Islet precursor cell (in vitro differentiated cells): ENCODE data around the gene MAP7D3.
"Not testable (repeated sequence)": the region's sequence is repeated elsewhere in the genome, so short reads cannot be mapped to it uniquely, and the experiment has no call there.

Source experiments
- DNase-seq: peaks from one replicate; pipeline ENCODE4 v3.0.0-alpha.2; 2018

MAP7D3 gene

DNA sequence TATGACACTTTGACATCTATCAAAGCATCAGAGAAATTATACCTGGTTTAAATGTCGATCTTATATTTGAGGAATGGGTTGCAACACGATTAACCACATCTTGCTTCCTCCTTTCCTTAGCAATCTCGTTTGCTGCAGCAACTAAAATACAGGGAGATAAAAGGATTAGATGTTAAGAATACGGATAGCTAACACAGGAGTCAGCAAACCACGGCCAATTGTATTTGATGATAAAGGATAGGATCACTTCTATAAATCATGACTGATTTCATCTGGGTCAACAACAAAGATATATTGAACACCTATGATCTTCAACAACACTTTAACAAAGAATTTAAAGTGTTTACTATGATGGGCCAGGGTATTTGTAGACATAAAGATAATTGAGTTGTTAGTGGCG lies 5.0 kb downstream of the MAP7D3 start:
- DNase-seq = no peak

DNA sequence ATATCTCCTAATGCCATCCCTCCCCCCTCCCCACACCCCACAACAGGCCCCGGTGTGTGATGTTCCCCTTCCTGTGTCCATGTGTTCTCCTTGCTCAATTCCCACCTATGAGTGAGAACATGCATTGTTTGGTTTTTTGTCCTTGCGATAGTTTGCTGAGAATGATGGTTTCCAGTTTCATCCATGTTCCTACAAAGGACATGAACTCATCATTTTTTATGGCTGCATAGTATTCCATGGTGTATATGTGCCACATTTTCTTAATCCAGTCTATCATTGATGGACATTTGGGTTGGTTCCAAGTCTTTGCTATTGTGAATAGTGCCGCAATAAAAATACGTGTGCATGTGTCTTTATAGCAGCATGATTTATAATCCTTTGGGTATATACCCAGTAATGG lies 13.4 kb downstream of the MAP7D3 start:
- not testable (repeated sequence) for DNase-seq

DNA sequence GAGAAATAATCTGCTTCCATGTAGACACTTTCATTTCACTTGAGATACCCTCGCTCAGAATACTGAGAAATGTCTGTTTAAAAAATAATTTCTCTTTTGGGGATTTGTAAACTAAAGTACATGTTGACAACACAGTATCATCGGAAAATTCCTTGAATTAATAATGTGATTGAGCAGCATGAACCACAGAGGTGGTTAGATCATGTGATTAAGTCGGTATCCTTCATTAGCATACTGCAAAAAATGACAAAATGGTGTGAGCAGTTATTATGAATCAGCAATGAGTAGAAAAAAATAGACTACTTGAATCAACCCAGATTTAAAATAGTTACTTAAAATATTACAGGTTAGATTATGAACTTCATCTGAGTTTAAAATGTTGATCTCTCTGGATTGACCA lies 14.1 kb downstream of the MAP7D3 start:
- DNase-seq = no peak

DNA sequence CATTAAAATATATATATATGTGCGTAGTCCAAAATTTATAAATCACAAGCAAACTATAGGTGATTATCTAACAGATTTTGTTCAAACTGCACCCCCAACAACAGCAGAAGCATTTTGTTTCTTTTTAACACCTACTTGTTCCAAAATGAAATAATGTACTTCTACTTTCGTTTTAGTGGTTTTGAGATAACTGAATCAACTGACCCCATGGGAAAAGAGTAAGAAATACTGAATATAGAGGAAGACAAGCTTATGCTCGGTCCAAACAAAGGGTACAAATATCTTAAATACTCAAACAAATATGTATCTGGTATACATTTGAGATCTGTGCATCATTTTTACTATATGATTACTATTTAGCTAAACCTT lies 22.4 kb downstream of the MAP7D3 start:
- no peak for DNase-seq

- no peak for DNase-seq
Observed at GRCh38 chrX:136227948-136228838, 23.0 kb downstream of the MAP7D3 start.

- no peak for DNase-seq
Observed at GRCh38 chrX:136227074-136227473, 24.1 kb downstream of the MAP7D3 start.

- DNase-seq = no peak
Observed at GRCh38 chrX:136221851-136222513, 29.2 kb downstream of the MAP7D3 start.

DNA sequence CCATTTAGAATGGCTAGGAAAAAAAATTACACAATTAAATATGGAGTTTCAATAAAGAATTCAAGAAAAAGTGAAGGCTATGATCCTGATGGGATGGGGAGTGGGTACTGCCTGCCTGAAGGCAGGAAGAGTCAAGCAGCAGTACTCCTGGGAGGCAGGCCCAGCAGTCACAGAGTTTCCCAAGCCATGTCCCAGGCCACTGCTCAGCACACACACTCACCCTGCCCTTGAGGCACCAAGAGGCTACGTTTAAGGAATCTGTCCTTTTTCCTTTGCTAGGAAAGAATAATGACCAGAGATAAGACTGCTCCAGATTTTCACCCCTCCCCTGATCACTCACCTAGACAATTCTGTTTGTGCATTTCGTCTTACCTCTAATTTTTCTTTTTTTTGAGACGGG lies 30.2 kb downstream of the MAP7D3 start:
- DNase-seq = no peak

DNA sequence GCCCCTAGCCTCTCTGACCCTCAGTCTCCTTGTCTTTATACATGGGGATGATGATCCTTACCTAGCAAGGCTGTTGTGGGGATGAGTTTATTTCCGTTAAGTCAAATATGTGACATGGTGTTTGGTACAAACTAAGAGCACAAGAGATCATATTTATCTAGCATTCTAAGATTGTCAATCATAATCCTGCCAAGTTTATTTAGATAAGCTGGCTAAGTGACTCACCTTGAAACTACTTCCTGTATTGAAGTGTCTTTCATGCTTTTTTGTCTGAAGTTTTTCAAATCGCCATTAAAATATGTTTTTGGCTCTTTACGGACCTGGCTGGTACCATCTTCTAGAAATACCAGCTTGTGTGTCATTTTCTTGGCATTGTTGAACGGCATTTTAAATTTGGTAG lies 30.7 kb downstream of the MAP7D3 start:
- no peak for DNase-seq

GRCh38 chrX:136219893-136220292 lies 31.3 kb downstream of the MAP7D3 start:
- DNase-seq = no peak

DNA sequence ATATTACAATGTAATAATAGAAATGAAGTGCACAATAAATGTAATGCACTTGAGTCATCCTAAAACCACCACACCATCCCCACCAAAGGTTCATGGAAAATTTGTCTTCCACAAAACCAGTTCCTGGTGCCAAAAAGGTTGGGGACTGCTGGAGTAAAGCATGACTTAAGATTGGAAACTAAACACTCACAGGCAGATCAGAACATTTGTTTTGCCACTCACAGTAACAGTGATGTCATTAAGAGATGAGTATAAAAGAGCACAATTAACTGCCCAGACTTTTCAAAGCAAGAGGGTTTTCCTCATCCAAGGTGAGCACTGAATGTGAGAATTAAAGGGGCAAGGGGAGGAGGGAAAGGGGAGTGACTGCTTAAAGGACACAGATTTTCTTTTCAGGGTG lies 35.6 kb downstream of the MAP7D3 start:
- DNase-seq = no peak

GRCh38 chrX:136214551-136214950 lies 36.6 kb downstream of the MAP7D3 start:
- peak; percentile 91 for DNase-seq

DNA sequence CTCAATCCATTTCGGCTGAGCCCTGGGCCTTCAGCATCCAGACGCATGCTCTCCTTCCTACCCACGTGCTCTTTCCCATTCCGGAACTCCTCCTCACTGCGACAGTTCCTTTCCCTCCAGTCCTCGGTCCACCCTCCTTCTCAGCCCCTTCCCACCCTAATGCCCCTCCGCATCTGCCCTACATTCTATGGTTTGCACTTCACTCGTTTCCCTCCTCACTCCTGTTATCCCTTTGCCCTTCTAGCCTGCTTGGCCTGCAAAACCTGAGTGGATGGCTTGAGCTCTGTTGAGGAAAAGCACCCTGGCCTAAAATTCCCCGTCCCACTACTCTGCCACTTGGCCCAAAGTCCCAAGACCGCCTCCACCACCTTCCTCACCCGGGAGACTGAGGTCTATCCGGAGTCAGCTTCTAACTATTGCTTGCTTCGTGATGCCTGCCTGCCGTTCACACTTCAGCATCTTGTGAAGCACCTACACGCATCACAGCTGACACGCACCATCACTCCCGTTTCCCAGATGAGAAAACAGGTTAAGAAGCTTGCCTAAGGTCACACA lies 38.6 kb downstream of the MAP7D3 start:
- no peak for DNase-seq

DNA sequence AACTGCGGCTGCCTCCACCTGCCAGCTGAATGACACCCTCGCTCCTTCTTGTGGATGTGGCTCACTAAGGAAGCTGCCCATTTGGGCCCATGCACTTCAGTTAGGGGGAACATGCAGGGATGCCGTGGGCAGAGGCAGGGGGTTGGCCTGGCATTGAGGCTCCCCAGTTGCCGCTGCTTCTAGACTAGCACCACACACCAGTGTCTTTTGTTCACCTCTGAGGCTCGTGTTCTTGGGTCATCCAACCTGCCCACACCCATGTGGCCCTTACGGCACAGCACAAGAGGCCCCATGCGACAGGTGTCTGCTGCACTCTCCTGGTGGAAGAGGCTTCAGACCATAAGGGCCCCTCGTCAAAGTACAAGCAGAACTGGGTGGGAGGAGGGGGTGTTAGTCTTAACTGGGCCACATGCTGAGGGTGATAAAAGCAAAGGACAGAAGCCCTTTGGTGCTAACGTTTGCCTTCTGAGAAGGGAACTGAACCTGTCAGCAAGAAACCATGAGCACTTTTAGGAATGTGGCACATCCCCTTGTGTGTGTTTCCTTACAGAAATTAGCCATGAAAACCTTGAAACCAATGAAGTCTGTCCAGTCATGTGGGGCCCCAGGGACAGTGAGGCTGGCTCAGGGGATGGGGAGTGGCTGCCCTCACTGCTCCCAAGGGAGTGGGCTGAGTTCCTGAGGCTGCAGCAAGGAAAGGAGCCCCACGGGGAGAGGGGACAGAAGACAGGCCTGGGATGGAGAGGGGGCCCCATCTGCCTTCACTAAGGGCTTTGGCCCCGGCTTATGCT lies 39.2 kb downstream of the MAP7D3 start:
- DNase-seq = no peak

DNA sequence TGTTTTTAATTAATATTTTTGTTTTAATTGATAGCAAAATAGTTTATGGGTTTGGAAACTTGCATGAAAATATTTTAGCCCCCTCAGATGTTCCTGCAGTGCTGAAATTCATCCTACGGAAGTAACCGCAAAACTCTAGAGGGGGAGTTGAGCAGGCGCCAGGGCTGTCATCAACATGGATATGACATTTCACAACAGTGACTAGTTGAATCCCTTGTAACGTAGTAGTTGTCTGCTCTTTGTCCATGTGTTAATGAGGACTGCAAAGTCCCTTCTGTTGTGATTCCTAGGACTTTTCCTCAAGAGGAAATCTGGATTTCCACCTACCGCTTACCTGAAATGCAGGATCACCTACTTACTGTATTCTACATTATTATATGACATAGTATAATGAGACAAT lies 40.4 kb downstream of the MAP7D3 start:
- no peak for DNase-seq

GRCh38 chrX:136210243-136210642 lies 41.0 kb downstream of the MAP7D3 start:
- no peak for DNase-seq

- no peak for DNase-seq
Observed at GRCh38 chrX:136209751-136210150, 41.4 kb downstream of the MAP7D3 start.

GRCh38 chrX:136209016-136209738 lies 42.0 kb downstream of the MAP7D3 start:
- peak; percentile 60 for DNase-seq

DNA sequence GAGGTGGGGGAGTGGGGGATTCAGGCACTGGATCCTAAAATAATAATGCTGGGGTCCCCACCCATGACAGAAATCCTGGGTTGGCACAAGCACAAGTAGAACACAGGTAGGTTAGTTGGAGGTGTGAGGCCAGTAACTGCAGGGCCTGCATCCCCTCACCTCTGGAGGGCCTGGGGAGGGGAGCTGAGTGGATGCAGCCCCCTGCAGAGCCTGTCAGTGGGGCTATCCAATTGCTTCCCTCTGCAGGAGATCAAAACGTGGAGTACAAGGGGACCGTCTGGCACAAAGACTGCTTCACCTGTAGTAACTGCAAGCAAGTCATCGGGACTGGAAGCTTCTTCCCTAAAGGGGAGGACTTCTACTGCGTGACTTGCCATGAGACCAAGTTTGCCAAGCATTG lies 43.7 kb downstream of the MAP7D3 start:
- no peak for DNase-seq

GRCh38 chrX:136206916-136207315 lies 44.3 kb downstream of the MAP7D3 start:
- DNase-seq = no peak

GRCh38 chrX:136205882-136206380 lies 45.3 kb downstream of the MAP7D3 start:
- DNase-seq = no peak

DNA sequence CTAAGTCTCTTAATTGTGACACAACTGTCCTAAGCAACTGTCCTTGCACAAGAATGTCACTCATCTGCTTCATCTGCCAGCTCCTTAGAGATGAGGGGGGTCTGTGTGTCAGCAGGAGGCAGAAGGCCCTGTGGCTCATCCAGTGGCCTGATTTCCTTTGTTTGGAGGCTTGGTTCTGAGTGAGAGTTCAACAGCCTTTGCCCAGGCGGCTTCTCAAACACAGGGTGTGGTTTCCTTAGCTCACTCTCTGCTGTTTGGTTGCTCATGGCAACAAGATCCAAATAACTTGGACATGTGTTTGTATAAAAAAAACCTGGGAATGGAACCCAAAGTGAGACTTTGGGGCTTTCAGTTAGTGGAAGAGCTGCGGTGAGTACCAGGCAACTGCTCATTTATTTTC lies 46.6 kb downstream of the MAP7D3 start:
- DNase-seq = no peak
